Neural progenitor cell (in vitro differentiated cells): ENCODE measurements around the gene GALNT17. TPM values are rescaled to one million over a fixed set of nuclear protein-coding genes. Genes with fewer than 3 reads are reported as not detected.

ENCODE experiments used
- DNase-seq: peaks from one replicate; pipeline ENCODE4 v3.0.0-alpha.2; 2016; ENCODE audit warnings: low spot score
- H2AFZ ChIP-seq: fragments of 200-600 bp; sonication (generic); replicated peaks from 2 replicates; pipeline ENCODE4 v1.6.1; 2016; ENCODE audit warnings: antibody characterized with exemption
- H3F3A ChIP-seq: fragments of 200-600 bp; sonication (generic); 2 replicates; pipeline ENCODE4 v1.6.1; 2016; ENCODE audit warnings: antibody characterized with exemption, low read depth
- H3K27ac ChIP-seq: fragments of 200-600 bp; sonication (generic); 2 replicates; pipeline ENCODE4 v1.5.1; 2016; ENCODE audit warnings: mild to moderate bottlenecking
- H3K27me3 ChIP-seq: fragments of 200-600 bp; sonication (generic); 2 replicates; pipeline ENCODE4 v1.6.1; 2016; ENCODE audit warnings: mild to moderate bottlenecking, moderate library complexity
- H3K36me3 ChIP-seq: fragments of 200-600 bp; sonication (generic); 2 replicates; pipeline ENCODE4 v1.5.1; 2016
- H3K4me1 ChIP-seq: fragments of 200-600 bp; sonication (generic); 2 replicates; pipeline ENCODE4 v1.6.1; 2016; ENCODE audit warnings: mixed run types
- H3K4me2 ChIP-seq: fragments of 200-600 bp; sonication (generic); 2 replicates; pipeline ENCODE4 v1.6.1; 2016
- H3K4me3 ChIP-seq: fragments of 200-600 bp; sonication (generic); 2 replicates; pipeline ENCODE4 v1.5.1; 2016
- H3K79me2 ChIP-seq: fragments of 200-600 bp; sonication (generic); 2 replicates; pipeline ENCODE4 v1.6.1; 2016; ENCODE audit warnings: low read depth
- H3K9ac ChIP-seq: fragments of 200-600 bp; sonication (generic); 2 replicates; pipeline ENCODE4 v1.6.1; 2016
- H3K9me3 ChIP-seq: fragments of 200-600 bp; sonication (generic); 2 replicates; pipeline ENCODE4 v1.5.1; 2016; ENCODE audit warnings: low read depth
- H4K20me1 ChIP-seq: fragments of 200-600 bp; sonication (generic); 2 replicates; pipeline ENCODE4 v1.6.1; 2016; ENCODE audit warnings: low read depth
- H3K27ac Mint-ChIP-seq: 3 replicates; pipeline ENCODE4 v1.8.0; 2021; ENCODE audit warnings: mixed read lengths
- H3K27me3 Mint-ChIP-seq: 2 replicates; pipeline ENCODE4 v1.8.0; 2022; ENCODE audit warnings: low read depth, mild to moderate bottlenecking, inconsistent platforms, moderate library complexity, mixed read lengths; ENCODE audit not compliant: insufficient read depth
- H3K36me3 Mint-ChIP-seq: 3 replicates; pipeline ENCODE4 v1.8.0; 2021; ENCODE audit warnings: mixed read lengths
- H3K4me1 Mint-ChIP-seq: 3 replicates; pipeline ENCODE4 v1.8.0; 2021; ENCODE audit warnings: mixed read lengths
- H3K4me3 Mint-ChIP-seq: 3 replicates; pipeline ENCODE4 v1.8.0; 2021; ENCODE audit warnings: mild to moderate bottlenecking, moderate library complexity, mixed read lengths
- H3K9me3 Mint-ChIP-seq: 3 replicates; pipeline ENCODE4 v1.8.0; 2020; ENCODE audit warnings: mixed read lengths
- EZH2 ChIP-seq: fragments of 200-600 bp; sonication (generic); IDR thresholded peaks from 2 replicates; pipeline ENCODE4 v1.6.1; 2017; ENCODE audit warnings: antibody characterized with exemption, mild to moderate bottlenecking, moderate library complexity
- EZH2phosphoT487 ChIP-seq: fragments of 200-600 bp; sonication (generic); IDR thresholded peaks from 2 replicates; pipeline ENCODE4 v1.6.1; 2017; ENCODE audit warnings: antibody characterized with exemption
- total RNA-seq: library from RNA; depleted of rRNA; stranded (reverse); fragments of >200 nt; gene quantifications from 2 replicates; pipeline ENCODE4 v1.2.3, GENCODE V29; 2015; ENCODE audit warnings: low replicate concordance
- TF ChIP-seq, protein P1 (sequence below): fragments of 200-600 bp; sonication (generic); IDR thresholded peaks from 2 replicates; pipeline ENCODE4 v1.5.1; 2017; ENCODE audit warnings: antibody characterized with exemption, mild to moderate bottlenecking

The GALNT17 gene
- total RNA-seq, 1 donor from 2014 or later = 17.1 TPM

DNA sequence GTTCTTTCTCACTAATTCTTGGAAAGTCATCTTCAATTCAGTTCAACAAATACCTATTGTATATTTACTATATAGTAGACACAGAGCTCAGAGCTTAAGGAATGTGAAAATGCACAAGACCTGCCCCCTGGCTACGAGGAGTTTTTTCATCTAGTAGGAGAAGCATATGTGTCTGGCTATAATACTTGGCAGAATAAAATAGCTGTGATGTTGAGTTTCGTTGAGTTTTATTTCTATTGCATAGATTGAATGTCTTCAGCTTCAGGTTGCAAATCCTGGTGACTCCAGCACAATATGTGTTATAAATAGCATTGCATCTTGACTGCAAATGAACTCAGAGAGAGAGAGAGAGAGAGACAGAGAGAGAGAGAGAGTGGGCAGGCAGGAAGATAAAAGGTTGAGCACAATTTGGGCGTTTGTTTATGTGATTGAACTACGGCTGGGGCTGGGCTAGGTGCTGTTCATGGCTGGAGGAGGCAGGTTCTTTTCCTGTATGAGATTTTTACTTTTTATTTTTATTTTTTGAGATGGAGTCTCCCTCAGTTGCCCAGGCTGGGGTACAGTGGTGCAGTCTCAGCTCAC, 229.6 kb downstream of the GALNT17 start:
- H3K4me1 Mint-ChIP-seq = no peaks in the 10 kb centered on the region
- H3K9me3 ChIP-seq = no peaks in the 10 kb centered on the region
- no peak overlapping the region for H3K4me3 Mint-ChIP-seq

DNA sequence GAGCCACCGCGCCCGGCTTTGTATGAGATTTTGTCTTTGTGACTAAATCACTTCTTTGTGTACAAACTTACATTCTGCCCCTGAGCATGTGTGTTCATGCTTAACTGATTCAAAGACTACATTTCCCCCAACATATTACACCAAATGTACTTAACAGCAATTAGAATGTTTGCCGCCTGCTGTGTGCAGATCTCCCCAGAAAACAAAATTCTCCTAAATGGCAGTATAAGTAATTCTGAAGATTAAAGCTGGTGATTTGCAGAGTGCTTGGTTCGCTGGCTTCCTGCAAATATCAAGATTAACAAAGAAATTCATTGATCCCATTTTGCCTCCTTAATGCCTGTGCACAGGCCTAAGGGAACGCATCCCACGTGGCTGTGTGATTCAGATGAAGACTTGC, 230.3 kb downstream of the GALNT17 start:
- H3K36me3 Mint-ChIP-seq = peaks cover 11% of the 10 kb centered on the region
- H3K4me1 ChIP-seq = peaks cover 5% of the 10 kb centered on the region
- no peaks in the 10 kb centered on the region for H3K4me1 Mint-ChIP-seq
- H3K4me3 Mint-ChIP-seq = no peak overlapping the region
- H3K27me3 ChIP-seq = no peaks in the 10 kb centered on the region
- no peak overlapping the region for H3K9ac ChIP-seq
- peaks cover 29% of the 10 kb centered on the region for H3K9me3 Mint-ChIP-seq
- H3K36me3 ChIP-seq = no peaks in the 10 kb centered on the region
- no peak overlapping the region for H3K27ac Mint-ChIP-seq
- no peak for DNase-seq
- no peaks in the 10 kb centered on the region for H3F3A ChIP-seq
- no peak overlapping the region for H2AFZ ChIP-seq
- H3K4me2 ChIP-seq = no peak overlapping the region
- no peaks in the 10 kb centered on the region for H4K20me1 ChIP-seq
- no peak overlapping the region for H3K4me3 ChIP-seq
- peaks cover 10% of the 10 kb centered on the region for H3K79me2 ChIP-seq
- TF ChIP-seq EZH2phosphoT487 (no peak), EZH2 (no peak)
- TF ChIP-seq, protein P1, sequence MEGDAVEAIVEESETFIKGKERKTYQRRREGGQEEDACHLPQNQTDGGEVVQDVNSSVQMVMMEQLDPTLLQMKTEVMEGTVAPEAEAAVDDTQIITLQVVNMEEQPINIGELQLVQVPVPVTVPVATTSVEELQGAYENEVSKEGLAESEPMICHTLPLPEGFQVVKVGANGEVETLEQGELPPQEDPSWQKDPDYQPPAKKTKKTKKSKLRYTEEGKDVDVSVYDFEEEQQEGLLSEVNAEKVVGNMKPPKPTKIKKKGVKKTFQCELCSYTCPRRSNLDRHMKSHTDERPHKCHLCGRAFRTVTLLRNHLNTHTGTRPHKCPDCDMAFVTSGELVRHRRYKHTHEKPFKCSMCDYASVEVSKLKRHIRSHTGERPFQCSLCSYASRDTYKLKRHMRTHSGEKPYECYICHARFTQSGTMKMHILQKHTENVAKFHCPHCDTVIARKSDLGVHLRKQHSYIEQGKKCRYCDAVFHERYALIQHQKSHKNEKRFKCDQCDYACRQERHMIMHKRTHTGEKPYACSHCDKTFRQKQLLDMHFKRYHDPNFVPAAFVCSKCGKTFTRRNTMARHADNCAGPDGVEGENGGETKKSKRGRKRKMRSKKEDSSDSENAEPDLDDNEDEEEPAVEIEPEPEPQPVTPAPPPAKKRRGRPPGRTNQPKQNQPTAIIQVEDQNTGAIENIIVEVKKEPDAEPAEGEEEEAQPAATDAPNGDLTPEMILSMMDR = no peak
- H3K9me3 ChIP-seq = no peaks in the 10 kb centered on the region
- no peaks in the 10 kb centered on the region for H3K27me3 Mint-ChIP-seq
- H3K27ac ChIP-seq = no peak overlapping the region

More for the DNA sequence above, 229.6 kb downstream of the GALNT17 start:
- Mint-ChIP-seq H3K9me3 (peaks cover 24% of the 10 kb centered on the region), H3K27ac (no peak overlapping the region), H3K27me3 (no peaks in the 10 kb centered on the region), H3K36me3 (peaks cover 8% of the 10 kb centered on the region)
- H3K4me3 ChIP-seq = no peak overlapping the region
- H3K27me3 ChIP-seq = no peaks in the 10 kb centered on the region
- TF ChIP-seq EZH2phosphoT487 (no peak), EZH2 (no peak)
- TF ChIP-seq, protein P1 = no peak
- no peaks in the 10 kb centered on the region for H3F3A ChIP-seq
- H3K4me1 ChIP-seq = peaks cover 5% of the 10 kb centered on the region
- H3K9ac ChIP-seq = no peak overlapping the region
- H3K36me3 ChIP-seq = no peaks in the 10 kb centered on the region
- no peaks in the 10 kb centered on the region for H4K20me1 ChIP-seq
- DNase-seq = no peak
- H2AFZ ChIP-seq = no peak overlapping the region
- H3K4me2 ChIP-seq = no peak overlapping the region
- H3K27ac ChIP-seq = no peak overlapping the region
- H3K79me2 ChIP-seq = peaks cover 10% of the 10 kb centered on the region

DNA sequence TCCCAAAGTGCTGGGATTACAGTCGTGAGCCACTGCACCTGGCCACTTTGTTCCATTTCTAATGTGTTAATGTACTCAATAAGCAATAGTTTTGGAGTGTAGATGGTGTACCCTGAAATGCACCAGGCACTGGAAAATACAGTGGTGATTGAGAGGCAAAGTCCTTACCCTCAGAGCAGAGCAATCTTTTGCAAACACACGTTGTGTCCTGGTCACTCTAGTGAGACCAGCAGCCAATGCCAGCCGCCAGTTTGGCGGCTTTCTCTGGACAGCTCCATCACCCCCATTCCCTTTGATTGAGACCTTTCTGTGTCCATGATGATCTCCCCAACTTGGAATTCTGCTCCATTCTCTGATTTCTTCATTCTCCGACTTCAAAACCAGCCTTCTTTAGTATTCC, 231.3 kb downstream of the GALNT17 start:
- Histone ChIP-seq H3K27ac (no peak overlapping the region), H3K79me2 (peaks cover 10% of the 10 kb centered on the region), H3K9me3 (no peaks in the 10 kb centered on the region), H3K4me1 (peaks cover 5% of the 10 kb centered on the region), H3K4me2 (no peak overlapping the region), H3K9ac (no peak overlapping the region), H3K36me3 (no peaks in the 10 kb centered on the region), H2AFZ (no peak overlapping the region), H4K20me1 (no peaks in the 10 kb centered on the region), H3K4me3 (no peak overlapping the region), H3K27me3 (no peaks in the 10 kb centered on the region), H3F3A (no peaks in the 10 kb centered on the region)
- DNase-seq = no peak
- H3K36me3 Mint-ChIP-seq = peaks cover 15% of the 10 kb centered on the region
- no peak overlapping the region for H3K27ac Mint-ChIP-seq
- TF ChIP-seq, protein P1 = no peak
- TF ChIP-seq EZH2phosphoT487 = no peak
- no peak for TF ChIP-seq EZH2
- no peaks in the 10 kb centered on the region for H3K4me1 Mint-ChIP-seq
- no peaks in the 10 kb centered on the region for H3K27me3 Mint-ChIP-seq
- H3K9me3 Mint-ChIP-seq = peaks cover 24% of the 10 kb centered on the region
- H3K4me3 Mint-ChIP-seq = no peak overlapping the region
